ENCODE results near the gene GDNF.

GDNF gene

GRCh38 chr5:37772255-37772654 is 67.6 kb downstream of the GDNF start:
- no peak overlapping the region for H3K4me3 ChIP-seq
- H3K27me3 ChIP-seq = no peaks in the 10 kb centered on the region
- peaks cover 0 to 11% (median 0%) of the 10 kb centered on the region in 3 donors for H3K9me3 ChIP-seq
- no peaks in the 10 kb centered on the region for H3K36me3 ChIP-seq
- intact Hi-C loops (cut with DNase I; ENCODE audit: low total_unique reads) = no loop called here
- no peak for TF ChIP-seq CTCF (IDR thresholded peaks at IDR 0.05)
- DNase-seq = no peak
- H3K27ac ChIP-seq = no peak overlapping the region
- no peaks in the 10 kb centered on the region for H3K4me1 ChIP-seq

DNA sequence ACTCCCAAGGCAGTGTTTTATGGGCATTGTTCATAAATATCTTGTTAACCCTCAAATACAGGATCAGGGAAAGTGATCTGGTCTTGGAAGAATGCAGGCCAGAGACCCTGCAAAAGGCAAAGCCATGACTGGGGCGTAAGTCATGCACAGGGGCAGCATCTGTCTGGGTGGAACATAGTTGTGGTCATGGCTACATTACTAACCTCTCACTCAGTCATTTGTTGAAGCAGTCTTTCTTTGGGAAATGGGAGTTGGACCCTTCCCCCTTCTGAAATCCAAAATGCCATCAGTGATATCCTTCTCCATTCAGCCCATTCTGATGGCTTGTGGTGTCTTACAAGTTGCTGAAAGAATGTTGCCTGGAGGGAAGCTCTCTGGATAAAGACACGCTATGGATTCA is 68.1 kb downstream of the GDNF start:
- no peak for DNase-seq
- Histone ChIP-seq H3K4me3 (no peak overlapping the region), H3K27me3 (no peaks in the 10 kb centered on the region), H3K9me3 (peaks cover 0 to 11% (median 0%) of the 10 kb centered on the region in 3 donors), H3K27ac (no peak overlapping the region), H3K36me3 (no peaks in the 10 kb centered on the region), H3K4me1 (no peaks in the 10 kb centered on the region)
- intact Hi-C loops (cut with DNase I; ENCODE audit: low total_unique reads) = no loop called here
- TF ChIP-seq CTCF (IDR thresholded peaks at IDR 0.05) = no peak

- intact Hi-C loops (cut with DNase I; ENCODE audit: low total_unique reads) = no loop called here
- TF ChIP-seq CTCF (IDR thresholded peaks at IDR 0.05) = no peak
- peaks cover 0 to 11% (median 0%) of the 10 kb centered on the region in 3 donors for H3K9me3 ChIP-seq
- no peak overlapping the region for H3K4me3 ChIP-seq
- no peaks in the 10 kb centered on the region for H3K36me3 ChIP-seq
- no peaks in the 10 kb centered on the region for H3K27me3 ChIP-seq
- no peak overlapping the region for H3K27ac ChIP-seq
- DNase-seq = no peak
- no peaks in the 10 kb centered on the region for H3K4me1 ChIP-seq
Observed at GRCh38 chr5:37771203-37771611, 68.6 kb downstream of the GDNF start.

DNA sequence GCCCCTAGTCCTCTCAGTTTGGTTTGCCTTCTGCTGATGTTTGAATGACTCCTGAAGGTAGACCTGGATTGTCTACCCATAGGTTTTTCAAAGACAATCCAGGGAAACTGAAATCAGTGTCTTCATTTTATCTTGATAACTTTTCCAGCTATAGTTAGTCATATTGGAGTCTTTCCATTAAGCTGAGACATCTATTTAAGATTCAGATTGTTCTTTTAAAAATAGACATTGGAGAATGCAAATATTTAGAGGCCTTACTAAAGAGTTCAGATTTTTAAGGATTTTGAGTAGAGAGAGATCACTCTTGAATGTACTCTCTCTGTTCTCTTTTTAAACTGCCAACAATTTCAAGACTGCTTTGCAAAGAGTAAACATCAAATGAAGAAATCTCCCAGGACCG is 69.1 kb downstream of the GDNF start:
- H3K36me3 ChIP-seq = no peaks in the 10 kb centered on the region

GRCh38 chr5:37769840-37770239 is 70.0 kb downstream of the GDNF start:
- H3K9me3 ChIP-seq = peaks cover 0 to 6% (median 0%) of the 10 kb centered on the region in 3 donors

More for the DNA sequence above, 69.1 kb downstream of the GDNF start:
- H3K4me3 ChIP-seq = no peak overlapping the region
- H3K27me3 ChIP-seq = no peaks in the 10 kb centered on the region
- DNase-seq = no peak
- H3K27ac ChIP-seq = no peak overlapping the region
- H3K4me1 ChIP-seq = no peaks in the 10 kb centered on the region
- TF ChIP-seq CTCF (IDR thresholded peaks at IDR 0.05) = no peak
- intact Hi-C loops (cut with DNase I; ENCODE audit: low total_unique reads) = no loop called here
- peaks cover 0 to 11% (median 0%) of the 10 kb centered on the region in 3 donors for H3K9me3 ChIP-seq

More at GRCh38 chr5:37769840-37770239, 70.0 kb downstream of the GDNF start:
- Histone ChIP-seq H3K36me3 (no peaks in the 10 kb centered on the region), H3K4me1 (no peaks in the 10 kb centered on the region), H3K27me3 (no peaks in the 10 kb centered on the region), H3K27ac (no peak overlapping the region), H3K4me3 (no peak overlapping the region)
- intact Hi-C loops (cut with DNase I; ENCODE audit: low total_unique reads) = no loop called here
- DNase-seq = no peak
- no peak for TF ChIP-seq CTCF (IDR thresholded peaks at IDR 0.05)

Measured in tibial artery (tissue), 4 donors.